Stimulated activated CD8-positive, alpha-beta memory T cell treated with anti-CD3 and anti-CD28 coated beads, Interleukin-15, amount 100 ng/mL, for 1 hour (primary cell): ENCODE results near the gene TLCD1.
"Not testable (repeated sequence)": the region's sequence is repeated elsewhere in the genome, so short reads cannot be mapped to it uniquely, and the experiment has no call there.

Experiments used
- DNase-seq: peaks from one replicate; pipeline ENCODE4 v3.0.0-alpha.2; 2020; ENCODE audit warnings: low read depth

TLCD1 gene

GRCh38 chr17:28747051-28747691 is 21.1 kb upstream of the TLCD1 start:
- no peak for DNase-seq

- DNase-seq = no peak
These were observed 20.6 kb upstream of the TLCD1 start for GRCh38 chr17:28746611-28747050.

- no peak for DNase-seq
These were observed 19.9 kb upstream of the TLCD1 start for GRCh38 chr17:28745786-28746411.

GRCh38 chr17:28744972-28745785 is 19.1 kb upstream of the TLCD1 start:
- DNase-seq = no peak

- DNase-seq = no peak
These were observed 18.3 kb upstream of the TLCD1 start for GRCh38 chr17:28744104-28744971.

- no peak for DNase-seq
These were observed 17.4 kb upstream of the TLCD1 start, which contains the start of gene TRAF4 for GRCh38 chr17:28743243-28744103. TRAF4 (plus strand) TSS chr17:28744011; CDS start chr17:28744113, 102 bp downstream.

GRCh38 chr17:28741358-28742349 is 15.6 kb upstream of the TLCD1 start:
- no peak for DNase-seq

GRCh38 chr17:28740406-28741357 is 14.6 kb upstream of the TLCD1 start:
- no peak for DNase-seq

- DNase-seq = no peak
These were observed 12.8 kb upstream of the TLCD1 start for GRCh38 chr17:28738680-28739384.

GRCh38 chr17:28737770-28738679 is 12.0 kb upstream of the TLCD1 start:
- no peak for DNase-seq

GRCh38 chr17:28737316-28737715 is 11.3 kb upstream of the TLCD1 start:
- DNase-seq = no peak

GRCh38 chr17:28735913-28736769 is 10.1 kb upstream of the TLCD1 start:
- DNase-seq = not testable (repeated sequence)

- no peak for DNase-seq
These were observed 9.2 kb upstream of the TLCD1 start for GRCh38 chr17:28735242-28735722.

GRCh38 chr17:28734712-28735241 is 8.7 kb upstream of the TLCD1 start:
- DNase-seq = no peak

- DNase-seq = no peak
These were observed 7.3 kb upstream of the TLCD1 start for GRCh38 chr17:28733346-28733745.
